Neural cell (in vitro differentiated cells): ENCODE results near the gene FLOT1. TPM values are rescaled to one million over a fixed set of nuclear protein-coding genes. Genes with fewer than 3 reads are reported as not detected.

ENCODE experiments used
- H2AFZ ChIP-seq: fragments of 200-600, 300-800 bp; sonication (generic), shearing (Covaris generic); 2 replicates; pipeline ENCODE4 v1.6.0; 2014; ENCODE audit warnings: low read depth, mild to moderate bottlenecking, antibody characterized with exemption, low read length, moderate library complexity
- H3F3A ChIP-seq: fragments of 200-600 bp; shearing (Covaris generic); 2 replicates; pipeline ENCODE4 v1.6.1; 2016; ENCODE audit warnings: mild to moderate bottlenecking, moderate library complexity, mixed read lengths, antibody characterized with exemption, low read length; ENCODE audit not compliant: insufficient read depth, poor library complexity, severe bottlenecking
- H3K27ac ChIP-seq: fragments of 200-600, 300-800 bp; sonication (generic), shearing (Covaris generic); 2 replicates; pipeline ENCODE4 v1.5.1; 2014; ENCODE audit warnings: mild to moderate bottlenecking, low read length, moderate library complexity
- H3K27me3 ChIP-seq: fragments of 300-800, 200-600 bp; sonication (generic), shearing (Covaris generic); 2 replicates; pipeline ENCODE4 v1.6.0; 2014; ENCODE audit warnings: mild to moderate bottlenecking, low read depth, low read length, moderate library complexity; ENCODE audit not compliant: insufficient read depth
- H3K36me3 ChIP-seq: fragments of 300-800, 200-600 bp; sonication (generic), shearing (Covaris generic); 2 replicates; pipeline ENCODE4 v1.5.1; 2014; ENCODE audit warnings: mild to moderate bottlenecking, antibody characterized with exemption, low read length, moderate library complexity; ENCODE audit not compliant: insufficient read depth
- H3K4me2 ChIP-seq: fragments of 300-800, 200-600 bp; sonication (generic), shearing (Covaris generic); 2 replicates; pipeline ENCODE4 v1.6.0; 2014; ENCODE audit warnings: mild to moderate bottlenecking, low read length
- H3K4me3 ChIP-seq: fragments of 300-800, 200-600 bp; sonication (generic), shearing (Covaris generic); 2 replicates; pipeline ENCODE4 v1.5.1; 2014; ENCODE audit warnings: mild to moderate bottlenecking, low read length, moderate library complexity
- H3K79me2 ChIP-seq: fragments of 200-600 bp; shearing (Covaris generic); replicated peaks from 2 replicates; pipeline ENCODE4 v1.6.0; 2014; ENCODE audit warnings: mild to moderate bottlenecking, low read length, moderate library complexity; ENCODE audit not compliant: insufficient read depth
- H3K9ac ChIP-seq: fragments of 300-800, 200-600 bp; sonication (generic), shearing (Covaris generic); 2 replicates; pipeline ENCODE4 v1.6.1; 2016; ENCODE audit warnings: mild to moderate bottlenecking, low read length, mixed read lengths
- H3K9me2 ChIP-seq: fragments of 200-600 bp; shearing (Covaris generic); 2 replicates; pipeline ENCODE4 v1.6.1; 2016; ENCODE audit warnings: mild to moderate bottlenecking, low read length, mixed read lengths; ENCODE audit not compliant: insufficient read depth
- H3K9me3 ChIP-seq: fragments of 200-600, 300-800 bp; sonication (generic), shearing (Covaris generic); 2 replicates; pipeline ENCODE4 v1.6.1; 2016; ENCODE audit warnings: mild to moderate bottlenecking, mixed run types, low read length, moderate library complexity, mixed read lengths
- H4K20me1 ChIP-seq: fragments of 200-600 bp; shearing (Covaris generic); 2 replicates; pipeline ENCODE4 v1.6.1; 2016; ENCODE audit warnings: mild to moderate bottlenecking, mixed run types; ENCODE audit not compliant: insufficient read depth
- CTCF ChIP-seq: fragments of 450-650 bp; IDR thresholded peaks from 2 replicates; pipeline ENCODE4 v1.5.1; 2014; ENCODE audit warnings: antibody characterized with exemption, mild to moderate bottlenecking, moderate library complexity; ENCODE audit not compliant: poor library complexity, severe bottlenecking
- EP300 ChIP-seq: fragments of 450-650 bp; conservative IDR thresholded peaks from 2 replicates; pipeline ENCODE4 v1.6.1; 2014; ENCODE audit warnings: antibody characterized with exemption, mild to moderate bottlenecking, moderate library complexity; ENCODE audit not compliant: poor library complexity, severe bottlenecking
- EZH2 ChIP-seq: fragments of 200-600, 300-800 bp; shearing (Covaris generic), sonication (generic); IDR thresholded peaks from 2 replicates; pipeline ENCODE4 v1.6.1; 2014; ENCODE audit warnings: antibody characterized with exemption, low read length, borderline replicate concordance, mild to moderate bottlenecking; ENCODE audit not compliant: insufficient read depth, poor library complexity, severe bottlenecking
- MXI1 ChIP-seq: fragments of 450-650 bp; conservative IDR thresholded peaks from 2 replicates; pipeline ENCODE4 v1.6.1; 2014; ENCODE audit warnings: antibody characterized with exemption, mild to moderate bottlenecking; ENCODE audit not compliant: poor library complexity, severe bottlenecking
- POLR2AphosphoS5 ChIP-seq: IDR thresholded peaks from 2 replicates; pipeline ENCODE4 v1.6.1; 2012
- RAD21 ChIP-seq: fragments of 450-650 bp; conservative IDR thresholded peaks from 2 replicates; pipeline ENCODE4 v1.6.1; 2014; ENCODE audit warnings: antibody characterized with exemption, mild to moderate bottlenecking, moderate library complexity
- REST ChIP-seq: IDR thresholded peaks from 2 replicates; pipeline ENCODE4 v1.6.1; 2012; ENCODE audit warnings: borderline replicate concordance
- SMC3 ChIP-seq: fragments of 450-650 bp; conservative IDR thresholded peaks from 2 replicates; pipeline ENCODE4 v1.6.1; 2014; ENCODE audit warnings: antibody characterized with exemption, mild to moderate bottlenecking, moderate library complexity; ENCODE audit not compliant: poor library complexity
- TAF1 ChIP-seq: IDR thresholded peaks from 2 replicates; pipeline ENCODE4 v1.6.1; 2012; ENCODE audit warnings: low read depth
- polyA plus RNA-seq: library from polyadenylated mRNA; depleted of rRNA; stranded (reverse); fragments of >200 nt; gene quantifications from 2 replicates; pipeline ENCODE4 v1.2.3, GENCODE V29; 2014

Gene FLOT1
- polyA plus RNA-seq, 1 donor from 2014 or later, result 72.7 TPM

GRCh38 chr6:30683980-30684338, 58.5 kb downstream of the FLOT1 start:
- H3K4me2 ChIP-seq, result peak overlapping the region; percentile 94
- no peaks in the 10 kb centered on the region for H3K9me3 ChIP-seq
- TF ChIP-seq MXI1 (no peak), SMC3 (no peak), CTCF (no peak), EZH2 (no peak), EP300 (no peak), REST (no peak), POLR2AphosphoS5 (no peak), TAF1 (no peak)
- H3F3A ChIP-seq, result no peaks in the 10 kb centered on the region
- no peak overlapping the region for H3K27ac ChIP-seq
- no peaks in the 10 kb centered on the region for H3K27me3 ChIP-seq
- H3K9ac ChIP-seq, result peak overlapping the region; percentile 100
- peaks cover 84% of the 10 kb centered on the region for H3K79me2 ChIP-seq
- peaks cover 46% of the 10 kb centered on the region for H4K20me1 ChIP-seq
- no peaks in the 10 kb centered on the region for H3K9me2 ChIP-seq
- H2AFZ ChIP-seq, result no peak overlapping the region
- H3K4me3 ChIP-seq, result peak overlapping the region; percentile 99
- H3K36me3 ChIP-seq, result no peaks in the 10 kb centered on the region

- Histone ChIP-seq H4K20me1 (peaks cover 46% of the 10 kb centered on the region), H3K4me2 (peak overlapping the region; percentile 94), H3K36me3 (no peaks in the 10 kb centered on the region), H3F3A (no peaks in the 10 kb centered on the region), H3K27ac (no peak overlapping the region), H3K9ac (peak overlapping the region; percentile 100), H3K9me2 (no peaks in the 10 kb centered on the region), H3K27me3 (no peaks in the 10 kb centered on the region), H2AFZ (no peak overlapping the region), H3K4me3 (peak overlapping the region; percentile 99), H3K79me2 (peaks cover 79% of the 10 kb centered on the region), H3K9me3 (no peaks in the 10 kb centered on the region)
- TF ChIP-seq MXI1 (no peak), CTCF (no peak), REST (no peak), RAD21 (no peak), SMC3 (no peak), EP300 (no peak), POLR2AphosphoS5 (no peak), TAF1 (no peak), EZH2 (no peak)
Observed at GRCh38 chr6:30683183-30683979, 59.1 kb downstream of the FLOT1 start.
